ENCODE data around the gene ETV4. TPM values are rescaled to one million over a fixed set of nuclear protein-coding genes. Genes with fewer than 3 reads are reported as not detected.

Gene ETV4
- total and polyA plus RNA-seq, 2 of the 13 experiments (the other 11 are each of a cell fraction or from before 2014, with no cell fraction given) = 128 to 330 TPM

- TF ChIP-seq MTF2 (CRISPR knock-in tag; IDR thresholded peaks at IDR 0.05; ENCODE audit: borderline replicate concordance) (no peak), ZSCAN30 (CRISPR knock-in tag; IDR thresholded peaks at IDR 0.05) (0 out of 2 replicates have a peak, but pooled peaks have one; percentile 64), TOPORS (CRISPR knock-in tag; IDR thresholded peaks at IDR 0.05) (peak; percentile 76; the same call in 1 of the 2 replicates), REXO4 (CRISPR knock-in tag; IDR thresholded peaks at IDR 0.05; ENCODE audit: borderline replicate concordance) (no peak), RNF2 (conservative IDR thresholded peaks at IDR 0.05; ENCODE audit: low read depth) (0 out of 2 replicates have a peak, but pooled peaks have one; percentile 60), LBX2 (CRISPR knock-in tag; IDR thresholded peaks at IDR 0.05; ENCODE audit: borderline replicate concordance) (no peak), ZNF816 (CRISPR knock-in tag; IDR thresholded peaks at IDR 0.05; ENCODE audit: borderline replicate concordance) (peak; percentile 78; the same call in 1 of the 2 replicates), SMYD3 (CRISPR knock-in tag; IDR thresholded peaks at IDR 0.05) (peak; percentile 89; the same call in 1 of the 2 replicates), PLSCR1 (CRISPR knock-in tag; IDR thresholded peaks at IDR 0.05; ENCODE audit: borderline replicate concordance) (no peak), AKNA (CRISPR knock-in tag; IDR thresholded peaks at IDR 0.05; ENCODE audit: borderline replicate concordance) (no peak; the same call in 1 of the 2 replicates), ZNF850 (CRISPR knock-in tag; conservative IDR thresholded peaks at IDR 0.05) (peak; percentile 43; the same call in 1 of the 2 replicates), ZNF432 (CRISPR knock-in tag; IDR thresholded peaks at IDR 0.05; ENCODE audit: borderline replicate concordance) (no peak), REL (CRISPR knock-in tag; conservative IDR thresholded peaks at IDR 0.05) (no peak), HIC2 (CRISPR knock-in tag; IDR thresholded peaks at IDR 0.05; ENCODE audit: low read depth) (peak; percentile 59; the same call in 1 of the 2 replicates), ZNF260 (CRISPR knock-in tag; IDR thresholded peaks at IDR 0.05; ENCODE audit: borderline replicate concordance, low read depth) (no peak), PRPF4 (IDR thresholded peaks at IDR 0.05; ENCODE audit: low read depth, low read length, poor library complexity, severe bottlenecking) (no peak), SP2 (CRISPR knock-in tag; IDR thresholded peaks at IDR 0.05) (peak; percentile 80), ZNF703 (CRISPR knock-in tag; IDR thresholded peaks at IDR 0.05; ENCODE audit: borderline replicate concordance) (no peak), IKZF4 (CRISPR knock-in tag; IDR thresholded peaks at IDR 0.05; ENCODE audit: borderline replicate concordance, low read depth, not compliant biosample characterization) (no peak)
Observed at GRCh38 chr17:43483674-43484551, 62.2 kb downstream of the ETV4 start, which contains the start of gene DHX8 (continued).
